Cortex of kidney (tissue), 1 donor: ENCODE data around the gene THAP12.
"Not testable (repeated sequence)": the region's sequence is repeated elsewhere in the genome, so short reads cannot be mapped to it uniquely, and the experiment has no call there.

Experiments used
- DNase-seq: peaks from one replicate; lab custom pipeline; 2025; lab: John Stamatoyannopoulos, UW

The THAP12 gene, protein sequence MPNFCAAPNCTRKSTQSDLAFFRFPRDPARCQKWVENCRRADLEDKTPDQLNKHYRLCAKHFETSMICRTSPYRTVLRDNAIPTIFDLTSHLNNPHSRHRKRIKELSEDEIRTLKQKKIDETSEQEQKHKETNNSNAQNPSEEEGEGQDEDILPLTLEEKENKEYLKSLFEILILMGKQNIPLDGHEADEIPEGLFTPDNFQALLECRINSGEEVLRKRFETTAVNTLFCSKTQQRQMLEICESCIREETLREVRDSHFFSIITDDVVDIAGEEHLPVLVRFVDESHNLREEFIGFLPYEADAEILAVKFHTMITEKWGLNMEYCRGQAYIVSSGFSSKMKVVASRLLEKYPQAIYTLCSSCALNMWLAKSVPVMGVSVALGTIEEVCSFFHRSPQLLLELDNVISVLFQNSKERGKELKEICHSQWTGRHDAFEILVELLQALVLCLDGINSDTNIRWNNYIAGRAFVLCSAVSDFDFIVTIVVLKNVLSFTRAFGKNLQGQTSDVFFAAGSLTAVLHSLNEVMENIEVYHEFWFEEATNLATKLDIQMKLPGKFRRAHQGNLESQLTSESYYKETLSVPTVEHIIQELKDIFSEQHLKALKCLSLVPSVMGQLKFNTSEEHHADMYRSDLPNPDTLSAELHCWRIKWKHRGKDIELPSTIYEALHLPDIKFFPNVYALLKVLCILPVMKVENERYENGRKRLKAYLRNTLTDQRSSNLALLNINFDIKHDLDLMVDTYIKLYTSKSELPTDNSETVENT

DNA sequence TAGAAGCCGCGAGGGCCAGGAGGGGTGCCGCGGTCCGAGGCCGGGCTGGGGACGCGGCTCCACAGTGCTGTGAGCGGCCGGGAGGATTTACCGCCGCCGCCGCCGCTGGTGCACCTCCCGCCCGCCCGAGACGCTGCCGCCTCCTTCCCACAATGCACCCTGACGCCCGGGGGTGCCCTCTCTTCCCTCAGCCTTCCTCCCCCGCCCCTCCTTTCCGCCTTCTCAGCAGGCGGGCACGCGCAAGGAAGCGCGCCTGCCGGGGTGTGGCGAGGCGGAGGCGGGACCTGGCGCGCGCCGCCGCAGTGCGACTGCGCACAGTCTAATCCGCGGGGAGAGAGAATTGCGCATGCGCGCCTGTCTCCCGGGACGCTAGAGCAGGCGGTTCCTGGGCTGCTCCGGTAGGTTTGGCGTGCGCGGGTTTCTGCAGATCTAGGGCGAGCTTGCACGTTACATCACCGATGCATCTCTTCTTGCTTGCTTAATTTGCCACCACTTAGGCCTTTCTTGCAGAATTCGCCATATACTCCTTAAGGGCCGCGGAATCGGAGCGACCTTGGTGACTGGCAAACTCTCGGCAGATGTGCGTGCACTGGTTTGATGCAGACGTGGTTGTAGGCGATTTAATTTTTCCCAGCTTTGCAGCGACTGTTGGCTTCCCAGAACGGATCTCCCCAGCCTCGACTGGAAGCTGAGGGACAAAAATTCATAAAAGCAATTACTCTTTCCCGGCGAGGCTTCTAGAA lies at the start of gene THAP12, which contains the start of gene GVQW3:
THAP12 (minus strand) TSS at position 156 of the 743 bp plus-strand sequence. CDS start 296 bp downstream, outside the sequence.
GVQW3 (plus strand) TSS at position 347 of the 743 bp plus-strand sequence. CDS start 506 bp downstream, outside the sequence.
- DNase-seq = peak; percentile 97

DNA sequence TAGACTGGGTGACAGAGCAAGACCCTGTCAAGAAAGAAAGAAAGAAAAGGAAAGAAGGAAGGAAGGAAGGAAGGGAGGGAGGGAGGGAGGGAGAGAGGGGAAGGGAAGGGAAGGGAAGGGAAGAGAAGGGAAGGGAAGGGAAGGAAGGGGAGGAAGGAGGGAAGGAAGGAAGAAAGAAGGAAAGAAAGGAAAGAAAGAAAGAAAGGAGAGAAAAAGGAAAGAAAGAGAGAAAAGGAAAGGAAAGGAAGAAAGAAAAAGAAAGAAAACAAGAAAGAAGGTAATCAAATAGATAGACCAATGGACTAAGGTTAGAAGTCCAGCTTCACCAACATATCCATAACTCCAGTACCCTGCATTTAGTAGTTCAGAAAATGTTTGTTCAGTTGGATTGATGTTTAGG lies 45.7 kb upstream of the THAP12 start:
- DNase-seq = no peak

DNA sequence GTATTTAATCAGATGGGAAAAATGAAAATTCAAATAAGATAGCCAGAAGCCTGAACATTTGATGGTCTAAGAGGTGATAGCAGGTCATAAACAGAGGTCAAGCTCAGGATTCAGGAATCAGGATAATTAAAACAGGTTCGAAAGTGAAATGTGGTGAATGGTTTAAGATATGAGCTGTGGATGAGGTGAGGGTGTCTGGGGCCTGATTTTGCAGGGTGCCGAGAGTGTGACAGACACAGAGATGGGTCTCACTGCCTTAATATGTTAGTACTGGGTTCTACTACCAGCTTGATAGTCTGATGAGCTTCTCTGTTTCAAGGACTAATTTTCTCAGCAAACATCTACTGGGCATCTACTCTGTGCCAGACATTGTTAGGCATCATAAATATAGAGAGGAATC lies 44.0 kb upstream of the THAP12 start:
- no peak for DNase-seq

DNA sequence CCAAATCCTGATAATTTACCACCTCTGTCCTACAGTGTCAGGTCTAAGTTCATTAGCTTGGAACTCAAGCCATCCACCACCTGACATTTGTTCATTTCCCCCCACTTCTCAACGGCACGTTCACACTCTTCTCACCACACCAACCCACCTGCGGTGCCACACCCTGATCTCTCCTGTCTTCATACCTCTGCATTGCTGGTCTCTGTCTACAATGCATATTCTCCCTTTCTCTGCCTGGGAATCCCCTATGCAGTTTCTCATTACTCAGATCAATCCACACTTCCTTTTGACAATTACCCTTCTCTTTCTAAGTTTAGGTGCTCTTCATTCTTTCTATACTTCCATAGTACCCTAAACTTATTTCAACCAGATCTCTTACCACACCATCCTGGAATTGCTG lies 43.4 kb upstream of the THAP12 start:
- DNase-seq = no peak

DNA sequence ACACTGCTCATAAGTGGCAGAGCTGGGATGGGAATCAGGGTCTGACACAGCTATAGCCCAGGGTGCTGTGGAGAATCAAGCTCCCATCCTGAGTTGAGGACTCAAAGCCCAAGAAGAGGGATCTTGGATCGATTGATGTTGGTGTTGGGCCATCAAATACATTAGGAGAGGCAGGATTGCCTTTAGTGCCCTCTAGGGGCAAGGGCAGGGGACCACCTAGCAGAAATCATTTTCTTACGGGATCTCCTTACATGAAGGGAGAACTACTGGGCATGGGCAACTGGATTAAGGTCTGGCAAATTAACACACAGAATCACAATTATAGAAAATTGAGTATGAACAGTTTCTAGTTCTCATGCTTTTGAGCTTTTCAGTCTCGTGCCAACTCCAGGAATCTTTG lies 39.0 kb upstream of the THAP12 start:
- DNase-seq = no peak

DNA sequence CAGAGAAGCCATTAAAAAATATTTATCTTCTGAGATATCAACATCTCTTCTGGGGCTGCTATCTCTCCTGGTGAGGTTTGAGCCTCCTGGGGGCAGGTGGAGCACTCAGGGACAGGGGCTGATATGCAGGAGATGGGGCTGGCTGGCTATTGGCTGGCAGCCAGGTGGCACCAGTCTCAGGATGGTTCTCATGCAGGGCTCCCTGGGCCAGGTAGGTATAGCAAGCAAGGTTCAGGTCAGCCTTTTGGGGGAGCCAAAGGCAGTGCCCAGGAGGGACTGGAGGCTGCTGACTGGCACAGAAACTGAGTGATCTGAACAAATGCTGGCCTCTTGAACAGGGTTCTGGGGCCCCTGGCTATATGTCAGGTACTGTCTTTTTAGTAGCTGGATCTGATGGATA lies 34.1 kb upstream of the THAP12 start:
- no peak for DNase-seq

DNA sequence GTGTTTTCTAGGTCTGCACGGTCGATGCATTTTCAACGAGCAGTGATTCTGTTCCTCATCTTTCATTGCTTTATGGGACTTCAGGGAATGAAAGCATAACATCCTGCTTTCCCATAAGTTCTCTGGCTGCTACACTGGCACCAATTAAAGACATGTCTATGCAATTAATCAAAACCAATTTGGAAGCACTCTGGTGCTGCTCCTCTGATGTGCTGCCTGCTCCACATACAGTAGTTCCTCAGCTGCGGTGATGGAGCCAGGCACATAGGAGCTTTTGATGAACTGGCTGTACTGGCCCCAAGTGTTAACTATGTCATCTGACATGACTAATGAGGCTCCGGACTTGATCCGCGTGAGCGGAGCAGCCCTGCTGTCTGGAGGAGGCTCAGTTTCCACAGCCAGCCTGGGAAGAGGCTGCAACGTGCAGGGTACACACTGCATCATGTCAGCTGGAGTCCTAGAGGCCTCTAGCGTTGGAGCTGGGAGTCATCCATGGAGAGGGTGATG lies 30.0 kb upstream of the THAP12 start:
- DNase-seq = no peak

DNA sequence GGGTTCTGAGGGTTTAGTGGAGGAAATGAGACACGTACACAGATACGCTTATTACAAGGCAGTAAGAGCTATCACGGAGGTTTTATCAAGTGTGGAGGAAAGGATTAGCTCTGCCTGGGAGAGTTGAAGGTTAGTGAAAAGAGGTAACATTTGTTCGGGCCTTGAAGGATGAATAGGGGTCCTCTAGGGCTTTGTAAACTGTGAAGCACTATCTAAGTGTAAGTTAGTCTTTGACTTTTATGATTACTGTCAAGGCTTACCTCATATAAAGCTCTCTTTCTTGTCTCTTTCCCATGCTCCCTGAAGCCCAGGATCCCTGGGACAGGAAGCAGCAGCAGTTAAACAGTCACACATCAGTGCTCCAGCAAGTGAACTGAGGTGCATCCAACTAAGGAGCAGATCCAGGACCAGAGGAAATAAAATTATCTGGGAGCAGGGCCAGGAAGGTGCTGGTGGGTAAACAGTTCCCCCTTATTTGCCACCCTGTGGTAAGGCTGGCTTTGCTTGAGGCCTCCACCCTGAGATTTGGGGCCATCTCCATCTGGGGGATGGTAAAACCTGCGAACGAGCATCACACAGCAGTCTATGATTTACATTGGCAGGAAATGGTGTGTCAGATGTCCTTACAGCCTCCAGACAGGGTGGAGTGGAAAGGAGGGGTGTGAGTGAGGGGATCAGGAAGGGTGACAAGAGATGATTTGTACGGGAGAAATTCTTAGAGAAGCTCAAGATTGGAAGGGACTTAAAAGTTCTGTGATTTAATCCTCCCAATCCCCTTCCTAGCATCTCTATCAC lies 27.4 kb upstream of the THAP12 start:
- no peak for DNase-seq

DNA sequence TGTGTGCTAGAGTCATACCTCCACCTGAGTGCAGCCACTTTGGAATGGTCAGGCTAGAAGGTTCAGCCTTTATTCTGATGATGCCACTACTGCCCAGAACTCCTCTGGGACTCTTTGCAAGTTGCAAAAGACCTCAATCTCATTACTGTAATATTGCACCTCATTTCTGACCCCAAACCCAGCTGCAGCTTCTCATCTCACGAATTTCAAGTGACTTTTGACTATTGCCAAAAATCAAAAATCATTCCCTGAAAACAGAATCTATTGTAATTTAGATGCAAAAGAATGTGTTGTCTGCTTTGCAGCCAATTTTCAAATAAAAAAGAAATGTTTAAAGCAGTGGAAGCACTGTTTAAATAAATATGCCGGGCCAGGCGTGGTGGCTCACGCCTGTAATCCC lies 25.4 kb upstream of the THAP12 start:
- DNase-seq = no peak

DNA sequence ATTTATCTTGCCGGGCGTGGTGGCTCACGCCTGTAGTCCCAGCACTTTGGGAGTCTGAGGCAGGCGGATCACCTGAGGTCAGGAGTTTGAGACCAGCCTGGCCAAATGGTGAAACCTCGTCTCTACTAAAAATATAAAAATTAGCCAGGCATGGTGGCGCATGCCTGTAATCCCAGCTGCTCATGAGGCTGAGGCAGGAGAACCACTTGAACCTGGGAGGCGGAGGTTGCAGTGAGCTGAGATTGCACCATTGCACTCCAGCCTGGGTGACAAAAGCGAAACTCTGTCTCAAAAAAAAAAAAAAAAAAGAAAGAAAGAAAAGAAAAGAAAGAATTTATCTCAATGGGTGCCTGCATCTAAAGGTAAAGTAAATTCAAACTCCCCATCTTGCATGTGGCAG lies 20.6 kb upstream of the THAP12 start:
- DNase-seq = not testable (repeated sequence)

DNA sequence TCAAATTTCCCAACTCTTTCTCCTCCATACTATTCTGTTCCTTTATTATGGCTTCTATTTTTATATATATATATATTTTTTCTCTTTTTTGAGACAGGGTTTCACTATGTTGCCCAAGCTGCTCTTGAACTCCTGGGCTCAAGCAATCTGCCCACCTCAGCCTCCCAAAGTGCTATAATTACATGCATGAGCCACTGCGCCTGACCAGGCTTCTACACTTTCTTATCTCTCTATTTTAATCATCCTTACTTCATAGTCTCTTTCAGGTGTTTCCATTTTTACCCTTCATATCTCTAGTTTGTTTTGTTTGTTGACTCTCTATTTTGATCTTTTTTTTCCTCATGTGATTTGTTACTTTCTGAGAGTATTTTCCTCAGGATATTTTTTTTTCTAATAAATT lies 20.0 kb upstream of the THAP12 start:
- DNase-seq = no peak

DNA sequence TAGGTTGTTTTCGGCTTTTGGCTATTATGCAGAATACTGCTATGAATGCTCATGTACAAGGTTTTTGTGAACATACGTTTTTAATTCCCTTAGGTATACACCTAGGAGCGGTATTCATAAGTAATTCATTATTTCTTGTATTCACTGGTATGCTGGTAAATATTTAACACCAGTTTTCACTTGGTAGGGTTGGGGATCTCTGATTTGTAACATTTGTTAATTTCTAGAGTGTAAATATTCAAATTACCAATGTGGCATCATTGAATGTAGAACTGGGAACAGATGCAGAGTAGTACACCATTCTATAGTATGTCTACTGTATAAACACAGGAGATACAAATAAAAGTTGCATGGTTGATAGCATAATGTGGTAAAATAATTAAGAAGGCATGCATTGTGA lies 16.5 kb upstream of the THAP12 start:
- DNase-seq = no peak

DNA sequence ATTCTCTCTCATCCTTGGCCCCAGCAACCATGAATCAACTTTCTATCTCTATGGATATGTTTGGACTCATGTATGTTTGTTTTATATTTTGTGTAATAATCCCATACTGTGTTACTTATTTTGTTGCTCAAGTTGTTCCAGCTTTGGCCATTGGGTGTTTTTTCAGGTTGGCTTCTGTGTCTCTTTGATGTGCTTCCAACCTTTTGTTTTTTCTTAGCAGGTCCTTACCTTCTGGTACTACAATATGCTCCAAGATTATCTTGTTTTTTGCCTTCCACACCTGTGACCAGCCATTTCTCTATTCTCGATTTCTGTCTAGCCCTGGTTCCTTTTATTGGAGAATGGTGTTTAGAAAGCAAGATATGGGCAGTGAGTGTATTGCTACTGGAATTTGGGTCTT lies 14.4 kb upstream of the THAP12 start:
- no peak for DNase-seq

DNA sequence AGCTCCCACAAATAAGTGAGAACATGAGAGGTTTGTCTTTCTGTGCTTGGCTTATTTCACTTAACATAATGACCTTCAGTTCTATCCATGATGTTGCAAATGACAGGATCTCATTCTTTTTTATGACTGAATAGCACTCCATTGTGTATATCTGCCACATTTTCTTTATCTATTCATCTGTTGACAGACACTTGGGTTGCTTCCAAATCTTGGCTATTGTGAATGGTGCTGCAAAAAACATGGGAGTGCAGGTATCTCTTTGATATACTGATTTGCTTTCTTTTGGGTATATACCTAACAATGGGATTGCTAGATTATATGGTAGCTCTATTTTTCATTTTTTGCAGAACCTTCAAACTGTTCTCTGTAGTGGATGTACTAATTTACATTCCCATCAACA lies 13.5 kb upstream of the THAP12 start:
- DNase-seq = no peak

DNA sequence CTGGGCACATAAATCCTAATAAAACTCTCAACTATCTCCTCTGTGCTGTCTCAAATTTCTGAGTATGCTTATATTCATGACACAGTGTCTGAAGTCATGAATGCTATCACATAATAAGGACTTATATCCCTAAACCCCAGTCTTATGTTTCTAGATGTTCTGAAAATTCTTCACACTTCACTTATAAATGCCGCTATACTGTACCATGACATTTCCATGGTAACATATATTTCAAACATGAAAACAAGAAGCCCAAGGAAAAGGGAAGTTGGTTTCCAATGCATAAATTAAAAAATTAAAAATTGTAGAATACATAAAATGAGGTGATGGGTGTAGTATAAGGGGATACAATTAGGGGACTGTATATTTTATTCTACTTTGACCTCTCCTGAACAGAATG lies 11.9 kb upstream of the THAP12 start:
- DNase-seq = no peak

DNA sequence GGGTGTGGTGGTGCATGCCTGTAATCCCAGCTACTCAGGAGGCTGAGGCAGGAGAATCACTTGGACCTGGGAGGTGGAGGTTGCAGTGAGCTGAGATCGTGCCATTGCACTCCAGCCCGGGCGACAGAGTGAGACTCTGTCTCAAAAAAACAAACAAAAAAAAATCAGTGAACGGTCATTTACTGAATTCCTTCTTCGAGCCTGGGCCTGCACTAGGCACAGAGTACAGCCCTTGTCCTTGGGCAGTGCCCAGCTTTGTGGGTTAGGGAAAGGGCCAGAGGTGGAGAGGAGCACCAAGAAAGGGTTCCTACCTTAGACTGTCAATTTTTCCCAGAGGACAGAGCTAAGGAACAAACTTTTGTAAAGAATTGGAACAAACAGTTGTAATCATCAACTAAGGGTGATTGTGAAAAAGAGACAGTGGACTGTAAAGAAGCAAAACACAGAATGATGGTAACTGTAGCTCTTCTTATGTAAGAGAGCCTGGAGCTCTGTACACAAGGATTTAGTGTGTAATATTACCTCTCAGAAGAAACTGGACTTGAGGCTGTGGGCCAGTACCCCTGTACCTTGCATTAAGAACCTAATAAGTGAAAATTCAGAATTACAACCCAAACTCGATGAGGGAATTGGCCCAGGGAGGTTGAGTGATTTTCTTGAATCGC lies 11.0 kb upstream of the THAP12 start:
- no peak for DNase-seq

DNA sequence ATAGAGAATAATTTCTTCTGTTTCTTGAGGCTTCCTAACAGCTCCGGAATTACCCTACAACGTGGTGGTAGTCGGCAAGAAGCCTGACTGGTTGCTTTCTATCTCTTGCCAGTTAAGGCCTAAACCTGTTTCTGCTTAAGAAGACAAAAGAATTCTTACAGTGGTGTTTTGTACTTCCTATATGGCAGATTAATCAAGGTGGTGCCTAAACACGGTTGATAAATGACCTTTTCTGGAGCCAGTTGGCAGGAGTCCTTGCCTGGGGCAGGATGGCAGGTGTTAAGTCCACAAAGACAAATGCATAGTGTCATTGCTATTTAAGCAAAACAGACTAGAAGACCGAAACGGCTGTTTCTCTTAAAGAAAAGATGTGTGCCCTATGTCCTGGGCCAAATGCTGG lies 10.1 kb upstream of the THAP12 start:
- no peak for DNase-seq

DNA sequence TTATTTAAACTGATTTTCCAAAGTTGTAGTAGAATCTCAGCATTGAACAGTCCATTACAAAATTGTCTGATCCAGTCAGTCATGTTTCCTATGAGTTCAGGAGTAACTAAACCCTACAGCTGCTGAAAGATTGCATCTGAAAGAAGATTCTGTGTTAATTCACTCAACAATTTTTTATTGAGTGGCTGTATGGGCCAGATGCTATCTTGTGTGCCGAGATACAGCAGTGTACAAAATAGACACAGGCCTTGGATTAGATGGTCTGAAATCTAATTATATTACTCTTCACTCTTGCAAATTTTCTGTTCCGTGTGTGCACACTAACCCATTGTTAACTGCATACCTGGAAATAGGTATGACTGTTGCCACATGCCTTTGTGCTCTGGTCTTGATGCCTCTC lies 7.5 kb upstream of the THAP12 start:
- DNase-seq = no peak

DNA sequence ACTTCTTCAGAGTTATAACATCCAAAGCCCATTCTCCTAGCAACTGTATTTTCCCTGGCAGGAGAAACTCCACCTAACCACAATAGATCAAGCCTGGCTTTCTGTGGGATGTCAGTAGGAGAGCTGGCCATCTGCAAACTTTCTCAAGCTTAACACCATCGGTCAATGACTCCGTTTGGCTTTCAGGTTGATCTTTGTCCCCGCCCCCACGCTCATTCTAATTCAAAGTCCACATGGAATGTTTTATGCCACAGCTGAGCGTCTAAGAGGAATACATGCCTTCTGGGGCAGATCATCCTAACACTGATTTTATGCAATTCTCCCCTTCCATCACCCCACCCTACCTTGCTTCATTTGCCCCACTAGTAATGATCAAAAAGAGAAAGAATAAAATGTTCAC lies 5.0 kb upstream of the THAP12 start:
- no peak for DNase-seq

DNA sequence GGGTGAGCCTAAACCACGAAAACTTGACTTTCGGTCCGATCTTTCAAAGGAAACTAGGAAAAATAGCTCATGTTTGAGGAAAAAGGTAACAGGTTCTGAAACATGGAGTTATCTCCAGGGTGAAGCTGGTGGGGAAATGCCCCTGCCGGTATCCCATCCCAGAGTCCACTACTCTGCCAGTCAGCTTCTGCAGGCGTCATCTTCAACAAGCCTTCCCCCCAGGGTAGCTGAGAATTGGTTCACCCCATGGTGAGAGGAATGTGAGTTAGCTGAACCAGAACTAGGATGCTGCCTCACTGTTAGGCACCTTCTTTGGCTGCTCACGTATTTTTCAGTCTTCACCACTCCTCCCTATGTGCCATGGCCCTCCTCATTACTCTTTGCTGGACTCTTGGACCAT lies 1.3 kb upstream of the THAP12 start:
- DNase-seq = no peak
